Activated CD8-positive, alpha-beta memory T cell treated with anti-CD3 and anti-CD28 coated beads, Interleukin-2, amount 50 U/mL, for 24 hours (primary cell): Measurements from ENCODE around the gene RPL5.

Experiments
- DNase-seq: peaks from one replicate; pipeline ENCODE4 v3.0.0-alpha.2; 2020; ENCODE audit errors: extremely low read depth

Gene RPL5

DNA sequence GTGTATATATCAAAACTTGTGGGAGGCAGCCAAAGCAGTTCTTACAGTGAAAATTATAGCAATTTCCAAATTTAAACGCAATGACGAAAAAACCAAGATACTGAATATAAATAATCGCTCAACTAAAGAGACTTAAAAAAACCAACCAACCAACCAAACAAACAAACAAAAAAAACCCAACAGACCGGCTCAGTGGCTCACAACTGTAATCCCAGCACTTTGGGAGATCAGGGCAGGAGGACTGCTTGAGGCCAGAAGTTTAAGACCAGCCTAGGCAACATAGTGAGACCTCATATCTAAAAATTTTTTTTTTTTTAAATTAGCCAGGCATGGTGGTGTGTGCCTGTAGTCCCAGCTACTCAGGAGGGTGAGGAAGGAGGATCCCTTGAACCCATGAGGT, 23.4 kb downstream of the RPL5 start:
- no peak for DNase-seq

DNA sequence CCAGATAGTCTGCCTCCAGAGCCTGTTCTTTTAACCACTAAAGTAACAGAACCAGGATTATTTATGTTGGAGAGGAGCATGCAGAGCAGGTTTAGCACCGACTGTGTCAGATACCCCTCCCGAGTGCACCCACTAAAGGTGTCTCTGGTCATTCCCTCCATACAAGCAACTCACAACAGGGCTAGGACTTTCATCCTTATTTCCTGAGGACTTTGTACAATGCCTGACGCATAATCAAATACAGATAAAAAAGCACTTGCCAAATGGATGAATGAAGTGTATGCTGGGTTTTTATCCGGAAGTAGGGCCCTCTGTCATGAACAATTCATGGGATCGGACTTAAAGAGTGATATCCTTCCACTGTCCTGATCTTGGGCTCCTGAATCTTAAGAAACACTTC, 26.0 kb downstream of the RPL5 start:
- DNase-seq, result no peak

DNA sequence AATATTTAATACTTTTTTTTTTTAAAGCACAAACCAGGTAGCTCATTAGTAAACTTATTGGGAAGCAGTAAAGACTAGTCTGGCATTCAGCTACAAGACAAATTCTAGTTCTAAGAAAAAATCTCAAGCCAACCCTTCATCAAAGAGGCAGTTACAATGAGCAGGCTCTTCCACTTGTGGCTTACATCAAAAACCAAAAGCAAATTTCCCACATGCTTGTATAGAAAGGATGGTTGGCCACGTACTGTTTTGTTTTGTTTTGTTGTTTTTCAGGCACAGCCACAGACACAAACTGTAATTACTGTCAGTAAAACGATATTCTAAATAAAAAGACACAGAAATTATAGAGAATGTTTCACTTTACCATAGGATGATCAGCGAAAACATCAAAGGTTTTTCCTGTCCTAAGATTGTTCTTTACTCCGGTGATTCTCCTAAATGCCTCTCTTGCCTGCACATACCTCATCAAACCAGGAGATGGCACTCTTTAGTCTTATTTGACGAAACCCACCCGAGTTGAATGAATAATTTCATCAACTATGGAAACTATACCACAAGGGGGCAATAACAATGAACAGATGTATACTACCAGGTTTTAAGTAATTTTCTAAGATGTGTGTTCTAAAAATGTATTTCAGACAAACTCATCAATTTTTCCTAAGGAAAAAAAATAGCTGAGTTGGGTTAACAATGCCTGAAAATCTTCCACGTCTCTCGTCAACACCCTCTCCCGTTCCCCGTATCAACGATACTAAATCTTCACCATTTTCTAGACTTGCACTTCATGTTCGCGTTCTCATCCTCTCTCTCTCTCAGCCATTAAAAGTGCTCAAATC, 26.9 kb downstream of the RPL5 start:
- peak; percentile 29 for DNase-seq

DNA sequence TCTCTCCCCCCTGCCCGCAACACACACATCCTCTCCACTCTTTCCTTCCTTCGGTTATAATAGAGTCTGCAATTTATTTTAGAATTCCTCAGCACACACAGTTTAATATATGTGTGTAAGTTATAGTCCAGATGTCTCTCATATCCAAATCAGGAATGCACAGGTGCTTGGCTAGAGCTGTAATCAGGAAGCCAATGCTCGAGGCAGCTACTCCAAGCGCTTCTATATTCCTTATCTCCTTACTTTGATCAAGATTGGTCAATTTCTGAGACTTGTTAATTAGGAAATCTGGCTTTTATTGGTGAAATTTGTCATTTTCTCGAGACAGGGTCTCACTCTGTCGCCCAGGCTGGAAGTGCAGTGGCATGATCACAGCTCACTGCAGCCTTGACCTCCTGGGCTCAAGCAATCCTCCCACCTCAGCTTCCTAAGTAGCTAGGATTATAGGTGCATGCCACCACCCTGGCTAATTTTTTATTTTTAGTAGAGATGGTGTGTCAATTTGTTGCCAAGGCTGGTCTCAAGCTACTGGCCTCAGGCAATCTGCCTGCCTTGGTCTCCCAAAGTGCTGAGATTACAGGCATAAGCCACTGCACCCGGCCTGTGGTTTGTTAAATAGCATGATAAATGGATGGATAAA, 27.7 kb downstream of the RPL5 start:
- no peak for DNase-seq

DNA sequence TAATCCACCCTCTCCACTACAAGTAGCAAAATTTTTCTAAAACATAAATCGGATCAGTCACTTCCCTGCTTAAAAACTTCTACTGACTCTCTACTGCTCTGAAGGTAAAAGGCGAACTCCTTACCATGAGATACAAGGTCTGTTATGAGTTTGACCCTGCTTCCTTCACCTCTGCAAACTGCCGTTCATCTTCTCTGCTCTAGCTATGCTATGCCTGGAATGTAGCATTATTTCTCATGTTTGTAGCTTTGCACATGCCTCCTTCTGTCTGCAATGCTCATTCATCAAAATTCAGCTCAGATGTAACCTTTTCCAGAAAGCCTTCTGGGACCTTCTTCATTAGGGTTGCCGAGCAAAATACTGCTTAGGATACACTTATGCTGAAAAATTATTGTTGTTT, 30.8 kb downstream of the RPL5 start:
- DNase-seq, result no peak

DNA sequence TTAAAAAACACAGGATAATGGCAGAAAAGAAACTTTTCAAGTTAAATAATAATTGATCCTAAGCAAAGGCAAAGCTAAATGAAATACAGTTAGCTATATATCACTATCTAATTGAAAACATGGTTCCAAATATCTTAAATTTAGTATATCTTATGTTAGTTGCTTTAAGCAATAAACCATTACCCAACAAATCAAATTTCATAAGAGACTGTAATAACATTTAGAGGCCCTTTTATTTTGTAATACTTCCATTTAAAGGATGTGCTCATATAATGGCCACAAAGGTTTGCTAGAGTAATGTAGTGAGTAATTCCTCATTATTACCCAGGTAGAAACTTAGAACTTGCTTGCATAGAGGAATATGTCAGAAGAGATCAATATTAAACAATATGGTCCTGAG, 32.3 kb downstream of the RPL5 start:
- DNase-seq, result no peak

DNA sequence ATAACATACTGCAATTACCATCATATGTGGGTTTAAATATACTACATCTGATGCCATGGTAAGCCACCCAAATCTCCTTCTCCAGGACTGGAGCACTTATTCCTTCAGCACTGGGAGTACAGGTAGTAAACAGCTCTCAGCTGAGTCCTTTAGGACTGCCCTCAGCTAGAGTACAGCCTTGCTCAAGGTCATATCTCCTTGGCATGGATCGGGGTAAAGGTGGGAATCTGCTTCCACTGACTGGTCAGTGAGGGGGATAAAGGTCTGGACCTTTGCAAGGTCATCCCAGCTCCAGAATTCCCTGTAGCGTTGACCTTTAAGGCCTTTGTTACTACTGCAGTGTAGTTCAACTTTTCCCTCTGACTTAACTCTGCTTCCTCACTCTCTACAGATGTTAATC, 38.8 kb downstream of the RPL5 start:
- no peak for DNase-seq

DNA sequence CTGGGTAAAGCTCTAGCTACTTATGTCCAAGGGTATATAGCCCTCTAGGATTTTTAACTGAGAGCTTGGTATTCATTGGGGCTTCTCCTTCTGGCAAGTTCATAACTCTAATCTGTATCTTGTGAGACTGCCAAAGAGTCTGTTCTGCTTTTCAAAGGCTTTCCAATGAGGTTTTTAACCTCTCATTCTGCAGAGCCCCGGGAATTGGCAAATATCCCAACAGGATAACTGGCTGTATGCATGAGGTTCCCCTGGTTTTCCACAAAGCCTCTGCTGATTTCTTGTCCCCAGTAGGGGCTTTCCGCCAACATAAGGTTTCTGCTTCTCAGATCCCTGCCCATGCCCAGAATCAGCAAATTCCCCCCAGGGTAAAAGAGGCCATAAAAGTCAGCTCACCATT, 40.9 kb downstream of the RPL5 start:
- DNase-seq, result no peak

DNA sequence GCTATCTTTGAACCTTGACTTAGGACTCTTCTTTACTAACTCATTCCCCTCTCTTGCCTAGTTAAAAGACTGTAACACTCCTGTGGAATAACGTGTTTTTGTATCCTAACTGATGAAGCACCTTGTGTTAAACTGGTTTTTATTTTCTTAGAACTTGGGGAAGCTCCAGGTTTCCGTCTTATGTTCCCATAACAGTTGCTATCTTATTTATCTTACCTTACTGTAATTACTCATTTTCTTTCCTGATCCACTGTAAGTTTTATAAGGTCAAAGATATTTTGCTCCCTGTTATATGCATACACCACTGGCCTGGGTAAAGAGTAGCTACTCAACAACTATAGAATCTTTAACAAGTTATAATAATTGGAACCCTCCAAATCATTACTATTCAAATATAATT, 43.1 kb downstream of the RPL5 start:
- no peak for DNase-seq

DNA sequence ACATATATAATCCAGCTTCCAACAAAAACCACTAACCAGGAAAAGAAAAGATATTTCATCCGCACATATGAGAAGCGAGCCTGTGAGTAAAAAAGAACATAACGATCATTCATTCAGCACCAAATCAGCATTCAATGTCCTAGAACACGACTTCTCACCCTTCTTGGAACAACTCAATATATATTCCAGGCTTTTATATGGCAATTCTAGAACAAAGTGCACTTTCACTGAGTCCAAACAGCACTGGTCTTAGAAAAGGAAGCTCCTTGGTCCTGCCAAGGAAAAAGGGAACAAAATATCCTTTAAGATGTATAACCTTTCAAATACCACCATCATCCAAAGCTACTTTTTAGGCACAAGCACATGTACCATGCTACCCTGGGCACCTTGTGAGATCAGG, 44.5 kb downstream of the RPL5 start:
- no peak for DNase-seq

DNA sequence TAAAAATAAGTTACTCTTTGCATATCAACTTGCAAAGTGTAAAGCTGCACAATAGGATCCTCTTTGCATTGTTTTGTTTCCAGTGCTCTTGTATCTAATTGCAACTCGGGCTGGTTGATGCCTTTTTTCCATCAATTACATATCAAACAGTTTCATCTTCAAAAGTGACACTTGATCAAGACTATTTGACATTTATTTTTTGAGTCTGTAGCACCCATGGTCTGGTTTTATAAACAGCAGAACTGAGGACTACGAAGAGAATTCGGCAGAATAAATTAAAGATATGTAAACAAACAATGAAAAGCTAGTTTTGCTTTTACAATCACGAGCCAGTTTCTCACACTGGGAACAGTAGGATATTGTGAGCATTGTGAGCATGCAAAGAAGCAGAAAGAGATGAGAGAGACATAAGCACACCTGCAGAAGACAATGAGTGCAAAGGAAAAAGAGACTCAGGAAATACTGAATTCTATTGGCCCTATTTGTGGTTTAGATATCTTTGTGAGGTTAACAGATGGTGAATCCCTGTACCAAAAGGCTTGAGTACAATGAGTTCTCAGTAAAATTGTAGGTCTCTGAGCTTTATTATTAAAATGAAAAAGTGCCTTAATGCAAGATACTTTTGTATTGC, 45.4 kb downstream of the RPL5 start:
- DNase-seq, result no peak

DNA sequence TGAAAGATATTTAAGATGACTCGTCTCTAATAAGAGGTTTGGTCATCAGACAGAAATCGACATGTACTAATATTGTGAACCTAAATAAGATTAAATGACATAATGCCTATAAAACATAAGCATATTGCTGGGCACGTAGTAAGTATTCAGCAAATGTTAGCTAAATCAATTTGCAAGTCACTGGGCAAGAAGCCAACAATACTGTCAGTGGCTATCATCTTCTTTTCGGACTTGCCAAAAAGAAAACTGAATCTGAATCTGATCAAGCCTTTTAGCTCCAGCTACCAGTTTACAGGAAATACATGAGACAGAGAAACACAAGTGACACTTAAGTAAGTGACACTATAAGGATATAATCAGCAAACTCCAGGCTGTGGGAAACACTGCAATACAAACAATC, 46.0 kb downstream of the RPL5 start:
- DNase-seq, result no peak

DNA sequence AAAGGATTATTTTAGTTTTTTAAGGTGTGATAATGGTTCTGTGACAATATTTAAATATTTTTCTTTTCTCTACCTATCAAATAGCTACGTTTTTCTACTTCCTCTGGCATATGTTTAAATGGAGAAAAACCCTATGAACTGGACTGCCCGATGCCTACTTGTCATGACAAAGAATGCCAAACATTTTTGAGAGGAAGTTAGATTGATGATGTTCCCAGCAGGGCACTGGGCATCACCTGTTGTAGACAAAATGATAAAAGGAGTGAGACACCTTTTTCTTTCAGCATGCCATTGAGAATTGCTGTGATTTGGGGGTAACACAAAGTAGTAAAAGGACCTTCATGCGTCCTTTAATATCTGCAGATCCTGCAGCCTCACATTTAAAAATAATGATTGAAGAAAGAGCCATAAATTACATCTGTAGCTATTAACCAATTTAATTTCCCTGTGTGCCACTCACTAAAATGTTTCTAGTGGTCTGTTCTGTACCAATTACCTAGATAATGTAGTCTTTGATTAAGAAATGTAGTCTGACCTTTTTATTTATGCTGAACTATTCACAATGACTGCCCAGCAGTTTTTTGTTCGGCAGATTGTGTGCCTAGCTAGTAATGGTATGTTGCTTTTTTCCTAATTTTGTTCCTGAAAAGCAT, 47.6 kb downstream of the RPL5 start:
- DNase-seq, result no peak

DNA sequence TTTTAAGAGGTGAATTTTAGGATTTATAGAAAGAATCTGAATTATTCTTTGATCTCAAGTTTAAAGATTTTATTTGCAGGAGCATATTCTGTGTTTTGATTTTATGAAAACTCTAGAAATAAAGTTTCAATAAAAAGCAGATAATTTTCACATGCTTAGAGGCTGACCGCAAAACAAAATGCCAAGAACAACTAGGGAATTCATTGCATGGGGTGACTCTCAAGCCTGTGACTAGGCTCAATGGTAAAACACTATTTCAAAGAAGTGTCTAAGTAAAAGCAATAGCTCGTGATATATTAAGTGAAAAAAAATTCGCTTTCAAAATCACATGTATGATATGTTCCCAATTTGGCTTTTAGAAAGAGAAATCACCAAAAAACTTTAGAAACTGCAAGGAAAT, 49.6 kb downstream of the RPL5 start:
- DNase-seq, result no peak

DNA sequence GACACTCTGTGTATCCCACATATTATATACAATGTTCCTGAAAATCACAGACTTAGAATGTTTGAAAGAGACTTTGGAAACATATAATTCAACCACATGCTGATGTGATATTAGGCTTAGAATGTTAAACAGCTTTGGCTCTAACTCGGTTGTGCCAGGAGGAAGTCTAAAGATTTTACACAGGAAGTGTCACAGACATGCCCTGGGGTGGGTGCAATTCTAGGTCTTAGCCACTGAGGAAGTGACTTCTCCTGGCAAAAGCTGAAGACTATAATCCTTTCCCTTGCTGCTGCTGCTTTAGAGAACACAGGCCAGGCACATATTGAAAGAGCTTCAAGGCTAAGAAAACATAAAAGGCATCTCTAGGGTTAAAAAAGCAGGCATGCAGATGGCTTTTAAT, 51.0 kb downstream of the RPL5 start:
- peak; percentile 4 for DNase-seq

DNA sequence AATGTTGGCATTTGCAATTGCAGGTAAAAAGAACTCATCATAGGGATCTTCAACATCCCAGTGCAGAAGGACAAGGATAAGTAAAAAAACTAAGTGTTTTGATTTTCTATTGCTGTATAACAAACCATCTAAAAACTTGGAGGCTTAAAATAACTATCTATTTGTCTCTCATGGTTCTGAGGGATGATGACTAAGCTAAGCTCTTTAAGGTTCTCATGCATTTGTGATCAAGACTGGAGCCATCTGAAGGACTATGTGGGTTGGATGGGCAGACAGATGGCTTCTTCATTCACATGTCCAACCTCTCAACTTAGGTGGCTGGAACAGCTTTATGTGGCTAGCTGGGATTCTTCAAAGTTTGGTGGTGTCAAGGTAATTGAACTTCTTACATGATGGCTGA, 51.5 kb downstream of the RPL5 start:
- DNase-seq, result no peak

DNA sequence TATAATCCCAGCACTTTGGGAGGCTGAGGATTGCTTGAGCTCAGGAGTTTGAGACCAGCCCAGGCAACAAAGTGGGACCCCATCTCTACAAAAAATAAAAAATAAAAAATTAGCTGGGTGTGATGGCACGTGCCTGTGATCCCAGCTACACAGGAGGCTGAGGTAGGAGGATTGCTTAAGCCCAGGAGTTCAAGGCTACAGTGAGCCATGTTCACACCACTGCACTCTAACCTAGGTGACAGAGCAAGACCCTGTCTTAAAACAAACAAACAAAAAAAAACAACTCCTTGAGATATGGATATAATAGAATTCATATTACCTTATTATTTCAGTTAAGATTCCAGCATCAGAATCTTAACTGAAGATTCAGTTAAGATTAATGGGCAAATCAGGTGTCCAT, 52.4 kb downstream of the RPL5 start:
- no peak for DNase-seq

DNA sequence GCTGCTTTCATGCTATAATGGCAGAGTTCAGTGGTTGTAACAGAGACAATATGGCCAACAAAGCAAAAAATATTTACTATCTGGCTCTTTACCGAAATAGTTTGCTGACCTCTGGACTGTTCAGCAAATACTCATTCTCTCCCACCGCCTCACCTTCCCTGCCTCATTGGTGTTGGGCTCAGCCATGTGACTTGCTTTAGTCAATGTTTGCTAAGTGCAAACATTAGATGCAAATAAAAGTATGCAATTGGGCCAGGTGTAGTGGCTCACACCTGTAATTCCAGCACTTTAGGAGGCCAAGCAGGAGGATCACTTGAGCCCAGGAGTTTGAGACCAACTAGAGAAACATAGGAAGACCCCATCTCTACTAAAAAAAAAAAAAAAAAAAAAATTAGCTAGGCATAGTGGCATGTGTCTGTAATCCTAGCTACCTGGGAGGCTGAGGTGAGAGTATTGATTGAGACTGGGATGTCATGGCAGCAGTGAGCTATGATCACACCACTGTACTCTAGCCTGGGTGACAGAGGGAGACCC, 55.1 kb downstream of the RPL5 start:
- DNase-seq, result no peak

DNA sequence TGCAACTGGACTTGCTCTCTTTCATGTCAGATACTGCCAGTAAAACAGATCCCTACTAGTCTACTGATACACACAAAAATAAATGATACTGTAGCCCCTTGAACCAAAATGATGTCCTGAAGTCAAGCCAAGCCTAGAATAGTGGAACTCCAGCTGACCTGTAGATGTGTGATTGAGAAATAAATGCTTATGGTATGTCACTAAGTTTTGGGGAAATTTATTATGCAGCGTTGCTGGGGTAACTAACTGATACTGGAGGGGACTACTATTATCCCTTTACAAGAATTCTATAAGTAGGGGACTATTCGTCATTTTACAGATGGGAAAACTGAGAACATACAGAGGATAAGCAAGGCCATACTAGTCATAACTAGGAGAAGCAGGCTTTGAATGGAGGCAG, 55.6 kb downstream of the RPL5 start:
- no peak for DNase-seq
